ENCODE measurements around the gene TSHR.

TSHR gene

DNA sequence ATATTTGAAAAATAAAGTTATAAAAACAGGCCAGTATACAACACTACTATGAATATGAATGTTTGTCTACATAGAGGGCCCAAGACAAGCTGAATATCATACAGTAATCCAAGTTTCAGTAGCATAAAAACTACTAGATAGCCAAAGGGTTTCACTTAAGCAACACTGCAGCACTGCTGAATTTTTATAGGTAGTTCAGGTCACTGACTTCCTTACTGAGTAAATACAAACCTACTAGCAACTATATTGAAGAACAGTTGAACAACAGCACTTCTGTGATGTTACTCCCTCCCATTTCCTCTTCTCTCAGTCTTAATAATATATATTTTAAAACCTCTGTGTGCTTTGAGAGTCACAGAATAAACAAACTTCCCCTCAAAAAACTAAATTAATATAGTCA is 222.6 kb downstream of the TSHR start:
- in situ Hi-C loops (cut with HindIII; ENCODE audit: low pct_ligation_motif_present, low sequenced_read_pairs), result no loop called here
- H3K4me3 ChIP-seq (ENCODE audit: low read depth, low read length), result no peak overlapping the region
- TF ChIP-seq CTCF (IDR thresholded peaks at IDR 0.05; ENCODE audit: low read depth, low read length, missing control alignments), result no peak
- H3K36me3 ChIP-seq (replicated peaks), result peaks cover 3% of the 10 kb centered on the region
- no peak for DNase-seq
- no peaks in the 10 kb centered on the region for H3K27me3 ChIP-seq (replicated peaks)
- H3K27ac ChIP-seq, result no peak overlapping the region

GRCh38 chr14:81179631-81180030 is 224.2 kb downstream of the TSHR start:
- Histone ChIP-seq H3K4me3 (ENCODE audit: low read depth, low read length) (no peak overlapping the region), H3K27me3 (replicated peaks) (no peaks in the 10 kb centered on the region), H3K27ac (no peak overlapping the region), H3K36me3 (replicated peaks) (peaks cover 3% of the 10 kb centered on the region)
- DNase-seq, result no peak
- in situ Hi-C loops (cut with HindIII; ENCODE audit: low pct_ligation_motif_present, low sequenced_read_pairs), result no loop called here
- TF ChIP-seq CTCF (IDR thresholded peaks at IDR 0.05; ENCODE audit: low read depth, low read length, missing control alignments), result no peak

DNA sequence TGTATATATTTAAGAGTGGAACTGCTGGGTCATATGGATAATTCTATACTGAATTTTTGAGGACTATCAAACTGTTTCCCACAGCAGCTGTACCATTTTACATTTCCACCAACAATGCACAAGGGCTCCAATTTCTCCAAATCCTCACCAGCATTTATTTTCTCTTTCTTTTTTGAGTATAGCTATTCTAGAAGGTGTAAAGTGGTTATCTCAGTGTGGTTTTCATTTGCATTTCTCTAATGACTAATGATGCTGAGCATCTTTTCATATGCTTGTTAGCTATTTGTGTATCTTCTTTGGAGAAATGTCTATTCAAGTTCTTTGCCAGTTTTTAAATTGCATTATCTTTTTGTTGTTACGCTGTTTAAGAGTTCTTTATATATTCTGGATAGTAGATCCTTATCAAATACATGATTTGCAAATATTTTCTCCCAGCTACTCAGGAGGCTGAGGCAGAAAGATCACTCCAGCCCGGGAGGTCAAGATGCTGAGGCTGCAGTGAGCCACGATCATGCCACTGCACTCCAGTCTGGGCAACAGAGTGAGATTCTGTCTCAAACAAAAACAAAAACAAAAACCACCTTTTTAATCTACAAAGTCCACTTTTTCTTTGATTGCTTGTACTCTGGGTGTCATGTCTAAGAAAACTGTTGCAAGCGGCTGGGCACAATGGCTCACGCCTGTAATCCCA is 232.6 kb downstream of the TSHR start:
- peaks cover 5% of the 10 kb centered on the region for H3K36me3 ChIP-seq (replicated peaks)

GRCh38 chr14:81192594-81192993 is 237.2 kb downstream of the TSHR start:
- TF ChIP-seq CTCF (IDR thresholded peaks at IDR 0.05; ENCODE audit: low read depth, low read length, missing control alignments), result no peak
- Histone ChIP-seq H3K4me3 (ENCODE audit: low read depth, low read length) (no peak overlapping the region), H3K36me3 (replicated peaks) (peaks cover 13% of the 10 kb centered on the region), H3K27me3 (replicated peaks) (no peaks in the 10 kb centered on the region), H3K27ac (no peak overlapping the region)
- DNase-seq, result no peak
- in situ Hi-C loops (cut with HindIII; ENCODE audit: low pct_ligation_motif_present, low sequenced_read_pairs), result no loop called here

More for the DNA sequence above, 232.6 kb downstream of the TSHR start:
- Histone ChIP-seq H3K27me3 (replicated peaks) (no peaks in the 10 kb centered on the region), H3K27ac (no peak overlapping the region), H3K4me3 (ENCODE audit: low read depth, low read length) (no peak overlapping the region)
- no peak for DNase-seq
- in situ Hi-C loops (cut with HindIII; ENCODE audit: low pct_ligation_motif_present, low sequenced_read_pairs), result no loop called here
- TF ChIP-seq CTCF (IDR thresholded peaks at IDR 0.05; ENCODE audit: low read depth, low read length, missing control alignments), result no peak

- Histone ChIP-seq H3K27me3 (replicated peaks) (no peaks in the 10 kb centered on the region), H3K27ac (no peak overlapping the region), H3K4me3 (ENCODE audit: low read depth, low read length) (no peak overlapping the region), H3K36me3 (replicated peaks) (peaks cover 13% of the 10 kb centered on the region)
- no peak for DNase-seq
- in situ Hi-C loops (cut with HindIII; ENCODE audit: low pct_ligation_motif_present, low sequenced_read_pairs), result no loop called here
- no peak for TF ChIP-seq CTCF (IDR thresholded peaks at IDR 0.05; ENCODE audit: low read depth, low read length, missing control alignments)
Observed at GRCh38 chr14:81193924-81194633, 238.7 kb downstream of the TSHR start.

Measured in brain microvascular endothelial cell (primary cell).